GM19351 (cell line): ENCODE measurements around the gene SDK2.
A peak's percentile ranks its signal among the peaks of the same experiment; 100 is the strongest.
"Not testable (repeated sequence)": the region's sequence is repeated elsewhere in the genome, so short reads cannot be mapped to it uniquely, and the experiment has no call there.

Experiments used
- ATAC-seq: cut with Tn5 transposase; IDR thresholded peaks from one replicate; pipeline ENCODE4 v1.9.1; 2021; ENCODE audit warnings: mild to moderate bottlenecking, moderate library complexity; ENCODE audit not compliant: unreplicated experiment

SDK2 gene

DNA sequence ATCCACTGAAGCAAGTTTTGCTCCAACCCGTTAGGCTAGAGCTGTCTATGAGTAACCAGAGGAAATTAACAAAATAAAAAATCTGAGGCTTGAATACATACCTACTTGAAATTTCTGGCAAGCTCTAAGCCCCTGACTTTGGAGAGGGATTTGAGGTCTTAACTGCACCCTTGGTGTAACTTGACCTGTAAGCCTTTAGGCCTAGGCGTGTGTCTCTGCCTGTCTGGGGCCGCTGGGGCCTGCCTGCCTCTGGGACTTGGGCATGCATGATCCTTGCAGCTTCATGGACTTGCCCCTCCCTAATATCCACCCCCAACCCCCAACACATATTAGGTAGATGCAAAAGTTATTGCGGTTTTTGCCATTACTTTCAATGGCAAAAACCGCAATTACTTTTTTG lies 328.8 kb downstream of the SDK2 start:
- no peak for ATAC-seq

DNA sequence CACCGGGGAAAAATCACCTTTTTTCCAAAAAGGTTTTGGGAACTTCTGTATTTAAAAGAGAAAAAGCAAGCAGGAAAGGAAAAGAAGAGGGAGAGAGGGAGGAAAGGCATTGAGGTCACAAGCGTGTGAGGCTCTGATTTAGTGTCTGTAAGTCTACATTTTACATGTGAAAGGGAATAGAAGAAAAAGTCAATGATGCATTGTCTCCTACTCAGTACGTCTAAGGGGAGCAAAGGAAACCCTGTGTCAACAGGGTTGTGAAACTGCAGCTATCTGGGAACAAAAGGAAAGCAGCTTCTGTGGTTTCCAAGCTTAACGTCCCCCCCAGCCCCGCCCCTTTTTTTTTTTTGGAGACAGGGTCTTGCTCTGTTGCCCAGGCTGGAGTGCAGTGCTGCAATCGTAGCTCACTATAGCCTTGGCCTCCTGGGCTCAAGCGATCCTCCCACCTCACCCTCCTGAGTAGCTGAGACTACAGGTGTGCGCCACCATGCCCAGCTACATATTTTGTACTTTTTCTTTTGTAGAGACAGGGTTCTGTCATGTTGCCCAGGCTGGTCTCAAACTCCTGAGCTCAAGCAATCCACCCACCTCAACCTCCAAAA lies 330.6 kb downstream of the SDK2 start:
- no peak for ATAC-seq

DNA sequence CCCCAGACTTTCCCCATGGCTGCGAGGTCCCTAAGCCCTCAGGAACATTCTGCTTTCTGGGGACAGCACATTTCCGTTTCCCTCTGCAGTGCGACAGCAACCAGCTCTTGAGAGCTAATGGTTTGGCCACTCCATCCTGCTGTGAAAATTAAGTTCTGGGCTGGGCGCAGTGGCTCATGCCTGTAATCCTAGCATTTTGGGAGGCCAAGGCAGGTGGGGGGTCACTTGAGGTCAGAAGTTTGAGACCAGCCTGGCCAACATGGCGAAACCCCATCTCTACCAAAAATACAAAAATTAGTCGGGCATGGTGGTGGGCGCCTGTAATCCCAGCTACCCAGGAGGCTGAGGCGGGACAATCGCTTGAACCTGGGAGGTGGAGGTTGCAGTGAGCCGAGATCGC lies 331.4 kb downstream of the SDK2 start:
- not testable (repeated sequence) for ATAC-seq

DNA sequence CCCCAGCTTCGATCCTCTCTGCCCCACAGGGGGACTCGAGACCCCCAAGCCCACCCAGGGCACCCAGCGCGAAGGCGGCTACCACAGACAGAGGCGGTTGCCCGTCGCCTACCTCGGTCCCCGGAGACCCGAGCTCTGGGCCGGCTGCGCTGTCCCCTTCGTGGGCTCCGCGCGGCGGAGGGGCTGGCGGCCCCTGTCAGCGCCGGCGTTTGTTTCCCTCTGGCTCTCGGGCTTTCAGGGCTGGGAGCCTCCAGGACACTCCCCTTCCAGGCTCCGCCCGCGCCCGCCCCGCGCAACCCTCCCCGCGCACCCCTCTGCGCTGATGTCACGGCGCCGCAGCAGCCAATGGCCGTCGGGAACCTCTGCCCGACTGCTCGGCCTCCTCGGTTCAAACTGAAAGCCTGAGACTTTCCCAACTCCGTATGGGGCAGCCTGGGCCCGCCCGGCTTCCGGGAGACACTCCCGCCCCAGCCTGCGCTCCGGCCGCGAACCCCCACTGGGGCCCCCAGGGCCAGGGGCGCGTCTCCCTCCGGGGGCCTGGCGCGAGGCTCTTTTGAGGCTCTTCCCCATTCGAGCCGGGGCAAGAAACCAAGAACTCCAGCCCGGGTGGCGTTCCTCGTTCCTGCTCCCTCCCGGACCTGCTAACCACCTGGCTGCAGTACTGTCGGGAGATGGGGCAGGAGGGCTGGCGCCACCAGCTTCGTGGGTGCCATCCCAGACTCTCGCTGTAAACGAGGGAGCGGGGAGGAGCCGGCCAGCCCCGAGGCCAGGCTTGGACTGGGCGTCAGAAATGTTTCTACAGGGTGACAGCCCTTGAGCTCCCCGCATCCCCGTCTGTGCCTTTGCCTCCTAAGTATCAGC lies 332.2 kb downstream of the SDK2 start, which contains the start of gene CDC42EP4:
CDC42EP4 (minus strand) TSS at position 221 of the 861 bp plus-strand sequence. CDS start 25,501 bp downstream, outside the sequence.
- ATAC-seq = peak; percentile 92

DNA sequence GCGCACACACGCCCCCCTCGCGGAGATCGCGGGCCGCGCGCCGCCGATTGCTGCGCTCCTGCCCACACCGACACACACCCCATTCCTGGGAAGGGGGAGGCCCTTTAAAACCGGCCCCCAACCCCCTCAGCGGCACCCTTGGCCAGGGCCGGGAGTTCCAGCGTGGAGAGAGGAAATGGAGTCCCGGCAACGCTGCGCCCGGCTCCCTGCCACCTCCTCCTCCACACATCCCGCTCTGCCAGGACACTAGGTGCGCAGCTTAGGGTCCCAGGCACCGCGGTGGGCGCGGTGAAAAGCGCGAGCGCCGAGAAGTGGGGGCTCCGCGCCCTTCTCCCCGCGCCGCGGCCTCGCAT lies 332.8 kb downstream of the SDK2 start:
- peak; percentile 18 for ATAC-seq

DNA sequence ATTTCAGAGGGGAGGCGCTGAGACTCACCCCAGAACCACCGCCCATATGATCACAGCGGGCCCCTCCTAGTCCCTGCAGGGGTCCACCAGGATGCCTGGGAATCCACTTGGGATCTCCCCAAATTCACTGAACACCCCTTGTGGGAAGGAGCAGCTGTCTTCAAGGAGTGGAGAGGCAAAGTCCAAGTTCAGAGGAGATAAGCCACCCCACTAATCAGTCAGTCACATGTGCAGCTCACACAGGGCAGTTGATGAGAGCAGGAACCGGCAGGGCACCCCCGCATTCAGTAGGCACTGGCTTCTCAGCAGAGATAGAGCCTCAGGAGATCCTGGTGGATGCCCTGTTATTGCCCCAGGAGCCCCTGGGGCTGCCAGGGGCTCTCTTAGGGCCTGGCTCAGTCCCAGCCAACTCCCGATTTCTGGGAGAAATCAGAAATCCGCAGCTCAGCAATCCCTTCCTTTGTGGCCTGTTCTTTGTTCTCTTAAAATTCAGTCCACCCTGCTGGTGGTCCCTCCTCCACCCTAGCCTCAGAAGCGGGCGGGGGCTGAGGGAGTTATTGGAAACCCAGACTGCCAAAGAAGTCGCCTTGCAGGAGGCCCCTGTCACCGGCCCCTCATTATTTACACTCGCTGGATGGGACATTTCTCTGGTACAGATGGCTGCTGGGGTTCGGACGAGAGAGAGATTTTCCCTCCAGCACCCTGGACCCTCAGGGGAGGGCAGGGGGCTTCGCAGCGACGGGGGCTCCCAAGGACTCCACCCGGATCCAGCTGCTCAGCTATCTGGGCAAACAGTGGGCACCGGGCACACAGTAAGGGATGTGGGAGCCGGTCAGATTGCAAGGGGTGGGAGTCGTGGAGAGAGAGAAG lies 334.3 kb downstream of the SDK2 start:
- ATAC-seq = no peak

DNA sequence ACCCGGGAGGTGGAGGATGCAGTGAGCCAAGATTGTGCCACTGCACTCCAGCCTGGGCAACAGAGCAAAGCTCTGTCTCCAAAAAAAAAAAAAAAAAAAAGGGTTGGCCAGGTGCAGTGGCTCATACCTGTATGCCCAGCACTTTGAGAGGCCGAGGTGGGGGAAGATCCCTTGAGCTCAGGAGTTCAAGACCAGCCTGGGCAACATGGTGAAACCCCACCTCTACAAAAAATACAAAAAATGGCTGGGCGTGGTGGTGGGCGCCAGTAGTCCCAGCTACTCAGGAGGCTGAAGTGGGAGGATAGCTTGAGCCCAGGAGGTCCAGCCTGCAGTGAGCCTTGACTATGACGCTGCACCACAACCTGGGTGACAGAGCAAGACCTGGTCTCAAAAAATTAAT lies 335.3 kb downstream of the SDK2 start:
- not testable (repeated sequence) for ATAC-seq

DNA sequence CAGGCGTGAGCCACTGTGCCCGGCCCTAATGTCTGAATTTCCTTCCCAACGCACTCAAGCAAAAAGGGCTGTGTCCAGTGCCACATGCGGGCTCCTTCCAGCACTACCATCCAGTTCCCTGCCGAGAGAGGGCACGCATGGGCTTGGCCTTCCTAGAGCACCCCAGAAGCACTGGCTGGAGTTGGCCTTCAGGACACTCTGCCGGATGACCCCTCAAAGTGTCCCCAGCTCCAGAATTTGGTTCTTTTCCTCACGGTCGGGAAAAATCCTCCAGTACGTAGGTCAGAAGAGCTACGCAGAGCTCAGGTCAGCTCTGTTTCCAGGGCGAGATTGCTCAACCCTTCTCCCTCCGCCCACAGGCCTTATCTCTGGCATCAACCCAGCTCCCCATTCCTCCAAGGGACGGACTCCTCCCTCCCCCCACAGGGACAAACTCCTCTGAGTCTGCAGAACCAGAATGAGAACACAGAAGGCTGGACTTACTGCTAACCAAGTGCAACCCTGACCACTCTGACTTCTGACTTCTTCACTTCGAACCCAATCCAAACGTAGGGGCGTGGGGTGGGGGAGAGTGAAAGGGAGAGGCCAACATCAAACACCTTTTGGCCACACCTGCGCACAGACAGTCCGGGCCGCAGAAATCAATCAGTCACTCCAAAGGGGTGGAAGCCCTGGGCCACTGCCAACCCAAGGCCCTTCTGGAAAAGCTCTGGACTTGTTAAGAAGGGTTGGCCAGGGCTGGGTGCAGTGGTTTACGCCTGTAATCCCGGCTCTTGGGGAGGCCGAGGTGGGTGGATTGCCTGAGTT lies 336.0 kb downstream of the SDK2 start:
- ATAC-seq = no peak

DNA sequence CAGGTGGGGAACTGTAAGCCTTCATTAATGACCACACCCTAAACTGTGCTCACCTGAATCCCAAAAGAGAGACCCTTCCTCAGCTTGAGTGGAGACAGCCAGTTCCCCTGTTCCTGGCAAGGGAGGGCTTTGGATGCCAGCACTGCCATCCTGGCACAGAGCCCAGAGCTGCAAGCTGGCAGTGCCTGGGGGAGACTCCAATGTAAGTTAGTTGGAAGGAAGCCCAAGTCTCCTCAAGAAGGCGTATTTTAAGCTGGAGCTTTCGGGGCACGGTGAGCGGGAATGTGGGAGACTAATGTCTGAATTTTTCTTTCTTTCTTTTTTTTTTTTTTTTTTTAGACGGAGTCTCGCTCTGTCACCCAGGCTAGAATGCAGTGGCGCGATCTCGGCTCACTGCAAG lies 337.1 kb downstream of the SDK2 start:
- ATAC-seq = no peak

DNA sequence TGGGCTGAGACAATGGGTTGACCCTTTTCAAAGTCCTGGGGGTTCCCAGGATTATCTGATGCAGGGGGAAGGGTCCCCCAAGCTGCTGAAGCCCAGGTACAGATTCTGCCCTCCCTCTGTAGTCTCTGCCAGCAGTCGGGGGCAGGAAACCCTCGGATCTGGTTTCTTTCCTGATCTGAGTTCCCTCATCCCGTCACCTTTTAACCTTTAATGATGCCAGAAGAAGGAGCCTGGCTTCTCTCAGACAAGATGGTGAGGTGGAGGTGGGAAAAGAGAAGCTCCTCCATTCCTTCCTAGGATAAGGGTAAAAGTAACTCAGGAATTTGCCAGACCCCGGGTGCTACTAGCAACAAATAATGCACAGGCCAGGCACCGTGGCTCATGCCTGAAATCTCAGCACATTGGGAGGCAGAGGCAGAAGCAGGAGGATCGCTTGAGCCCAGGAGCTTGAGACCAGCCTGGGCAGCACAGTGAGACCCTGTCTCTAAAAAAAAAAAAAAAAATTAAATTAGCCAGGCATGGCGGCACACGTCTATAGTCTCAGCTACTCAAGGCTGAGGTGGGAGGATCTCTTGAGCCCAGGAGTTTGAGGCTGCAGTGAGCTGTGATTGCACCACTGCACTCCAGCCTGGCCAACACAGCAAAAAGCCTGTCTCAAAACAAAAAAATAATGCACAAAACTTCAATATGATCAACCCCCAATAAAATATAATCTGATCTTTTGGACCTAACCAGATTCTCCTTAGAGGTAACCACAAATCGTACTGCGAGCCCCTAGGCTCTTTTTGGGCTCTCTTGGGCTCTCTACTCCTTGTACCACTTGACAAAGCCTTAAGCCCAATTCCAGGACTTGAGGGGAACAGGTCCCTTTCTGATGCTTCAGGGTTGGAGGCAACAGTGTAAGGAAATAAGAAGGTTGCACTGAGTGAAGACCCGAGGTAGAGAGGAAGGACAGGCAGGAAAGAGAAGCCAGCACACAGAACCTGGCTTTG lies 338.1 kb downstream of the SDK2 start:
- no peak for ATAC-seq

DNA sequence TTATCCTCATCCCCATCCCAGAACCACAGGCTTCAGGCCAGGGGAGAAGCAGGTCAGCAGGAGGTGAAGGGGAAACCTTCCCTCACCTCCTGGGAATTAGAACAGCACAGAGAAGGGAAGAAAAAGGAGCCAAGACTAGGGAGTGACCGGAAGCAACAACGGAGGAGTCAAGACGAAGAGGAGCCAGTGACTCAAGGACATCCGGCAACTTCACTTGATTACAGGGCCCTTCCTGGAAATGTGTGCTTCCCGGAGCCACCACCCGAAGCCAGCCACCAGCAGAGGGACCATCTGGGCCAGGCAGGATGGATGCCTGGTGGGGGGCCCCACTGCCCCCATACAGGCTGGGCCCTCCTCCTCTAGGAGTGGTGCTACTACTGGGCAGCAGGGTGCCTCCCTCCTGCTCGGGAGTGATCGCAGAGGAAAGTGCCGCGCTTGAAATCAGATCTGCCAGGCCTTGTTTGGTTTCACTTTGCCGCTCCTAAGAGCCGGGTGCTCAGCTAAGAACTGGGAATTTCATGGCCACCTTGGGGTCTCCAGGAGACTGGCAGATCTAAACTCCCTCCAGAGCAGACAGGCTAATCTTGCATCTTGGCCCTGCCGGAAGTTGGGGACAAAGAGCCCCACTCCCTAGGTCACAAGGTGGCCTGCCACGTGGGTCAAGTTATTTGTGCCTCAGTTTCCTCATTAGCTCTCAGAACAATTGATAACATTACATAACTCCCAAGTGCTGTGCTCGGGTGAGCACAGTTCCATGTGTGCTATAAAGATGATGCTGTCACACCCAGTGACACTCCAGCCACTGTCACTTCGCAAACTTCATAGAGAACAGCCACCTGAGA lies 339.1 kb downstream of the SDK2 start:
- ATAC-seq = no peak

DNA sequence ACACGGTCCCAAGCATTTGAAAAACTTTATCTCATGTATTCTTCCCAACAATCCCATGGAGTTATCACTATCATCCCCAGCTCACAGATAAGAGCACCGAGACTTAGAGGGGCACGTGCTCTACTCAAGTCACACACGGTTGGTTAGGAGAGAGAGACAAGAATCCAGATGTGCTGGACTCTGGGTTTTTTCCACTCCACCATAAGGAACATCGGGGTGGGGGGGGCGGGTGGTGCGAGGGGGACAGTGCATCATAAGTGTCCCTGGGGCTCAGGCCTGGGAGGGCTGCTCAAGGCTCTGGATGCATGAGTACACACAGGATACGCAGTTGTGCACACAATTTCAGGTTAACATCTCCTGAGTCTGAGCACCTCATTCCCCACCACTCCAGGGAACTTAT lies 339.8 kb downstream of the SDK2 start:
- ATAC-seq = no peak

DNA sequence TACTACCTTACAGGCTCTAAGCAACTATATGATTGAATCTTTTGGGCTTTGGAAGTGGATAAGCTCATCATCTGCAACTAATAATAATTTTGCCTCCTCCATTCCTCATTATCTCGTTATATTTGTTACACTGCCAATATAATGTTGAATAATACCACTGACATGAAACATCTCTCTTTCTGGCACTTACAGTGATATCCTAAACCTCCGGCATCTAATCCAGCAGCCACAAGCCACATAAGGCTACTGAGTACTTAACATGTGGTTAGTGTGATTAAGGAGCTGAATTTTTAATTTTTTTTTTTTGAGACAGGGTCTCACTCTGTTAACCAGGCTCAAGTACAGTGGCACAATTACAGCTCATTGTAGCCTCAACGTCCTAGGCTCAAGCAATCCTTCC lies 342.1 kb downstream of the SDK2 start:
- ATAC-seq = no peak

DNA sequence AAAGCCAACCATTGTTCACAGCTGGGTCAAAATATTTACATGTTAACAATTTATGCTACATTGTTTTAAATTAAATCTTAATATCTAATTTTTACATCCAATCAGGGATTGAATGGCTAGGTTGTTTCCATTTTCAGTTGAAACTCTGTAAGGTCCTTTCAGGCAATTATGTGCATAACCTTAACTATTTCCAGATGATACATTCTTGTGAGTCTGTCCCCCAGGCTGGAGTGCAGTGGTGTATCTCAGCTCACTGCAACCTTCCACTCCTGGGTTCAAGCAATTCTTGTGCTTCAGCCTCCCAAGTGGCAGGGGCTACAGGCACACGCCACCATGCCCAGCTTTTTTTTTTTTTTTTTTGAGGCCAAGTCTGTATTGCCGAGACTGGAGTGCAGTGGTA lies 342.9 kb downstream of the SDK2 start:
- ATAC-seq = no peak

DNA sequence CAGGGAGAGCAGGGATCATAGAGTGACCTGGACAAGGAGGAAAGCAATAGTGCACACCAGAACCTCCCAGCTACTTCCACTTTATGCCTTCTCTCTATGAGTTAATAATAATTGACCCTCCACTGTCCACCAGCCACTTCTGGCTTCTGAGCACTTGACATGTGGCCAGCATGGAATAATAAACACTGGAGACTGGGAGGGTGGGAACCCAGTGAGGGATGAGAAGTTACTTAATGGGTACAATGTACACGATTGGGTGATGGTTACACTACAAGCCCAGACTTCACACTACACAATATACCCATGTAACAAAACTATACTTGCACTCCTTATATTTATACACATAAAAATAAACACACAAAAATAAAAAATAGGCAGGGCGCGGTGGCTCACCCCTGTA lies 343.9 kb downstream of the SDK2 start:
- ATAC-seq = no peak

DNA sequence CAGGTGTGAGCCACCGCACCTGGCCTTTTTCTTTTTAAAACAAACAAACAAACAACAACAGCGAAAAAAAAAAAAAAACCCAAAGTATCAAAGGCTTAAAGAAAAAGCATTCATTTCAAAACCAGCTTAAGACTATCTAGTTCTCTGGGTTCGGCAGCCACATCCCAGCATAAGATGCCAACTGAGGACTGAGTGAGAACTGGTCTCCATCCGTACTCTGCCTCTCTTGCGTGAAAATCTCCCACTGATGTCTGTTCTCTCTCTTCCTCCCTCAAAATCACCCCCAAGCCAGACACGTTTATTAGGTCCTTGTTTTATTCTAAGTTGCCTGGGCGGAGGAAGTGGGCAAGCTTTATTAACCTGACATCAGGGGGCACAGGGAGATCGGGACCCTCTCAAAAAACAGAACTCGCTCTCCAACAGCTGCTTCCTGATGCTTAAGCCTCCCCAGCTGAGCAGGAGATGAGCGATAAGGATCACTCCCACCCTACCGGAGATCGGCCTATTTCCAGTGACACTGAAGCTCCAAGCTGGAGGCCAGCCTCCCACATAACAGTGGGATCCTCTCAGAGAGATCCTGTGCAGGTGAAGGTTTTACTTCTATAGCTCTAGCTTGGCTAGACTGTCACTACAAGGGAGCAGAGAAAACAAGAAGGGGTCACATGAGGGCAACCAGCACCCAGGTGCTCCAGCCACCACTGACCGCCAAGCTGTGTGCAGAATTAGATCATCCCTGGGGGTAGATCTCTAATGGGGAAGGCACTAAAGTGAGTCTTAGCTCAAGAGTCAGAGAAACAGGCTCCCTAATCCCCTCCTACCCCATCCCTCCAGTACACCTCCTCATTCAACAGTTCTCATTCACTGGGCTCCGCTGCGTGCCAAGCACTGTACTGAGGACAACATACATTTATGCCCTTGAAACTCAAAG lies 346.0 kb downstream of the SDK2 start:
- ATAC-seq = no peak

DNA sequence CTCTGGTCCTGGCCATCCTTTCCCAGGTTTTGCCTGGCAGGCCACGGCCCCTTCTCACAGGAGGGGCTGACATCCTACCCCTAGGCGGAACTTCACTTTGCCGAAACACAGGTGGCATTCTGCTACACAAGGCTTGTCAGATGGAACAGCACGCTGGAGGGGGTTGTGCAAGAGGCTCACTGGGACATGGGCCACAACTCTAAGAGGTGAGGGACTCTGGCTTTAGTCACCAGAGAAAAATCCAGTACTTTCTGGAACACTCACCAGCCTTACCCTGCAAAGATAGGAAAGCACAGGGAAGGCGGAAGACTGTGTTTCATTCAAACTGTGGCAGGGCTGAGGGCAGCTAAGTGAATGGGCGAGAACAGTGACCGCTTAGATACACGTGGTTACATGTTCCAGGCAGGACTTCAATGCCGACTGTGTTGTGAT lies 350.7 kb downstream of the SDK2 start:
- ATAC-seq = no peak

DNA sequence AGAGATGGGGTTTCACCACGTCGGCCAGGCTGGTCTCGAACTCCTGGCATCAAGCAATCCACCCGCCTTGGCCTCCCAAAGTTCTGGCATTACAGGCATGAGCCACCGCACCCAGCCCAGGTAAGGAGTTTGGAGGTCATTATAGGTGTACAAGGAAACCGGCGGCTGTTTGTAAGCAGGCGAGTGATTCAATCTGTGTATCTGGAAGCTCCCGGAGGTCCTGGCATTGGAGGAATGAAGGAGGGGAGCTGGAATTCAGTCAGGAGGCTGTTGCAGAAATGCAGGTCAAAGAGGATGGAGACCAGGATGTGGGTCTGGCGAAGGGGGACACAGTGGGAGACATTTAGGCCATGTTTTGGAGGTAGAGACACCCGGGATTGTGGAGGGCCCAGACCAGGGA lies 351.2 kb downstream of the SDK2 start:
- ATAC-seq = no peak
